Sigmoid colon (tissue), 7 donors: ENCODE measurements around the gene FBXO2. TPM values are rescaled to one million over a fixed set of nuclear protein-coding genes. Genes with fewer than 3 reads are reported as not detected.

Experiments
- DNase-seq: peaks from one replicate; pipeline ENCODE4 v3.0.0-alpha.2; 2019
- H3K27ac ChIP-seq, 4 donors: fragments of 200-600 bp; sonication (generic); one replicate each; pipeline ENCODE4 v1.5.1; 2016 to 2019; ENCODE audit warnings: mild to moderate bottlenecking in 1 of 4
- H3K27me3 ChIP-seq, 3 donors: fragments of 200-600 bp; sonication (generic); one replicate each; pipeline ENCODE4 v1.5.1; 2019; ENCODE audit warnings: mild to moderate bottlenecking in 1 of 3
- H3K36me3 ChIP-seq, 4 donors: fragments of 200-600 bp; sonication (generic); one replicate each; pipeline ENCODE4 v1.5.1; 2016 to 2019
- H3K4me1 ChIP-seq, 4 donors: fragments of 200-600 bp; sonication (generic); one replicate each; pipeline ENCODE4 v1.5.1; 2017 to 2019
- H3K4me3 ChIP-seq, 4 donors: fragments of 200-600 bp; sonication (generic); one replicate each; pipeline ENCODE4 v1.5.1; 2017 to 2019; ENCODE audit warnings: mild to moderate bottlenecking in 2 of 4, moderate library complexity in 1 of 4
- H3K9me3 ChIP-seq, 4 donors: fragments of 200-600 bp in 3 of 4; sonication (generic) in 3 of 4; one replicate each; pipeline versions ENCODE4 v1.5.1 to v1.6.1; 2013 to 2019
- CTCF ChIP-seq, 4 experiments: fragments of 450-650 bp in 3 of 4; fragments of 200-600 bp in 1 of 4; IDR thresholded peaks; one replicate each; pipeline ENCODE4 v1.5.1; 2016 to 2019; ENCODE audit warnings: antibody characterized with exemption in 4 of 4, mild to moderate bottlenecking in 3 of 4, moderate library complexity in 2 of 4
- EP300 ChIP-seq, 4 donors: sonication (generic); formaldehyde crosslinking; IDR thresholded peaks; one replicate each; pipeline ENCODE4 v1.6.1; 2017; ENCODE audit warnings: antibody characterized with exemption in 4 of 4
- POLR2A ChIP-seq, 2 donors: fragments of 450-650 bp; IDR thresholded peaks; one replicate each; pipeline ENCODE4 v1.6.1; 2016; ENCODE audit warnings: antibody characterized with exemption in 2 of 2, mild to moderate bottlenecking in 2 of 2, moderate library complexity in 2 of 2
- POLR2AphosphoS5 ChIP-seq, 4 donors: sonication (generic); formaldehyde crosslinking; IDR thresholded peaks; one replicate each; pipeline ENCODE4 v1.6.1; 2017; ENCODE audit warnings: antibody characterized with exemption in 4 of 4
- WGBS, 2 donors: extraction: QIAGEN DNeasy Blood & Tissue Kit; methylation state at CpG; one replicate each; pipeline ENCODE4 v1.1.7; 2013; 5-methylcytosine and 5-hydroxymethylcytosine counted together
- intact Hi-C: fragments of 100-400 bp; cut with DNase I; formaldehyde crosslinking; loops from one replicate; pipeline ENCODE4 v1.15.1; 2023
- polyA plus RNA-seq, 3 donors: library from polyadenylated mRNA; stranded (reverse); fragments of 200-250 nt; gene quantifications; one replicate each; pipeline ENCODE4 v1.2.3, GENCODE V29; 2013
- total RNA-seq, 4 donors: library from RNA; depleted of rRNA; stranded (reverse); fragments of >200 nt; gene quantifications; one replicate each; pipeline ENCODE4 v1.1.0, GENCODE V29; 2016
- donor health status: healthy with polysubstance abuse.
- donor health status: Bipolar disorder and iron deficiency.
- donor health status: healthy.

Gene FBXO2
- total and polyA plus RNA-seq, 7 donors: 1.2 to 9.7 (median 3.9) TPM; not detected in 1

GRCh38 chr1:11649237-11649623 is 5.0 kb downstream of the FBXO2 start:
- Histone ChIP-seq H3K36me3 (no peaks in the 10 kb centered on the region), H3K4me3 (no peak overlapping the region), H3K27me3 (peaks cover 7 to 39% (median 32%) of the 10 kb centered on the region in 3 donors), H3K9me3 (no peaks in the 10 kb centered on the region), H3K27ac (no peak overlapping the region), H3K4me1 (peaks cover 0 to 35% (median 29%) of the 10 kb centered on the region in 4 donors)
- TF ChIP-seq POLR2AphosphoS5 (IDR thresholded peaks at IDR 0.05): no peak
- TF ChIP-seq POLR2A (IDR thresholded peaks at IDR 0.05): no peak
- TF ChIP-seq CTCF (IDR thresholded peaks at IDR 0.05): no peak
- no peak for TF ChIP-seq EP300 (IDR thresholded peaks at IDR 0.05)
- intact Hi-C loops: no loop called here
- DNase-seq: no peak
- 8 to 26% methylated on average over 9 of the region's 9 CpGs for WGBS, 2 donors

- intact Hi-C loops: no loop called here
- no peak for TF ChIP-seq POLR2AphosphoS5 (IDR thresholded peaks at IDR 0.05)
- no peak for TF ChIP-seq EP300 (IDR thresholded peaks at IDR 0.05)
- TF ChIP-seq CTCF (IDR thresholded peaks at IDR 0.05): no peak
- TF ChIP-seq POLR2A (IDR thresholded peaks at IDR 0.05): no peak
- no peak for DNase-seq
- H3K27me3 ChIP-seq: peaks cover 7 to 39% (median 32%) of the 10 kb centered on the region in 3 donors
- H3K36me3 ChIP-seq: no peaks in the 10 kb centered on the region
- peaks cover 0 to 31% (median 26%) of the 10 kb centered on the region in 4 donors for H3K4me1 ChIP-seq
- no peaks in the 10 kb centered on the region for H3K9me3 ChIP-seq
- WGBS, 2 donors: 8 to 15% methylated on average over 30 of the region's 30 CpGs
- H3K27ac ChIP-seq: no peak overlapping the region
- no peak overlapping the region for H3K4me3 ChIP-seq
These were observed 5.5 kb downstream of the FBXO2 start for GRCh38 chr1:11648732-11649158.

- DNase-seq: no peak
These were observed 6.2 kb downstream of the FBXO2 start for GRCh38 chr1:11648039-11648438.

GRCh38 chr1:11647333-11647732 is 6.9 kb downstream of the FBXO2 start:
- no peak for DNase-seq
- Histone ChIP-seq H3K27me3 (peaks cover 7 to 39% (median 32%) of the 10 kb centered on the region in 3 donors), H3K4me3 (no peak overlapping the region), H3K27ac (no peak overlapping the region), H3K9me3 (no peaks in the 10 kb centered on the region), H3K4me1 (peaks cover 0 to 31% (median 26%) of the 10 kb centered on the region in 4 donors), H3K36me3 (no peaks in the 10 kb centered on the region)
- intact Hi-C loops: no loop called here
- TF ChIP-seq POLR2AphosphoS5 (IDR thresholded peaks at IDR 0.05) (no peak), POLR2A (IDR thresholded peaks at IDR 0.05) (no peak), CTCF (IDR thresholded peaks at IDR 0.05) (no peak), EP300 (IDR thresholded peaks at IDR 0.05) (no peak)
- 74 to 81% methylated on average over 7 of the region's 7 CpGs for WGBS, 2 donors

More at GRCh38 chr1:11648039-11648438, 6.2 kb downstream of the FBXO2 start:
- no peaks in the 10 kb centered on the region for H3K36me3 ChIP-seq
- peaks cover 7 to 39% (median 32%) of the 10 kb centered on the region in 3 donors for H3K27me3 ChIP-seq
- no peak overlapping the region for H3K27ac ChIP-seq
- intact Hi-C loops: no loop called here
- H3K4me1 ChIP-seq: peaks cover 0 to 31% (median 26%) of the 10 kb centered on the region in 4 donors
- no peak overlapping the region for H3K4me3 ChIP-seq
- no peaks in the 10 kb centered on the region for H3K9me3 ChIP-seq
- WGBS, 2 donors: 35 to 74% methylated on average over 6 of the region's 6 CpGs
- TF ChIP-seq POLR2AphosphoS5 (IDR thresholded peaks at IDR 0.05) (no peak), CTCF (IDR thresholded peaks at IDR 0.05) (no peak), POLR2A (IDR thresholded peaks at IDR 0.05) (no peak), EP300 (IDR thresholded peaks at IDR 0.05) (no peak)

- no peak overlapping the region for H3K4me3 ChIP-seq
- no peak overlapping the region for H3K27ac ChIP-seq
- H3K9me3 ChIP-seq: no peaks in the 10 kb centered on the region
- H3K36me3 ChIP-seq: no peaks in the 10 kb centered on the region
- DNase-seq: no peak
- 68 to 78% methylated on average over 9 of the region's 9 CpGs for WGBS, 2 donors
- peaks cover 0 to 31% (median 26%) of the 10 kb centered on the region in 4 donors for H3K4me1 ChIP-seq
- intact Hi-C loops: no loop called here
- TF ChIP-seq POLR2A (IDR thresholded peaks at IDR 0.05): no peak
- TF ChIP-seq POLR2AphosphoS5 (IDR thresholded peaks at IDR 0.05): no peak
- TF ChIP-seq CTCF (IDR thresholded peaks at IDR 0.05): no peak
- no peak for TF ChIP-seq EP300 (IDR thresholded peaks at IDR 0.05)
- H3K27me3 ChIP-seq: peaks cover 7 to 39% (median 32%) of the 10 kb centered on the region in 3 donors
These were observed 7.9 kb downstream of the FBXO2 start for GRCh38 chr1:11646317-11646716.
